Measurements from ENCODE around the gene MRPS23.

MRPS23 gene

GRCh38 chr17:57849874-57850754 lies at the start of gene MRPS23:
TSS of gene MRPS23 (minus strand) at chr17:57850044. CDS start at chr17:57850010, 34 bp downstream.
- DNase-seq: peak; percentile 95

DNA sequence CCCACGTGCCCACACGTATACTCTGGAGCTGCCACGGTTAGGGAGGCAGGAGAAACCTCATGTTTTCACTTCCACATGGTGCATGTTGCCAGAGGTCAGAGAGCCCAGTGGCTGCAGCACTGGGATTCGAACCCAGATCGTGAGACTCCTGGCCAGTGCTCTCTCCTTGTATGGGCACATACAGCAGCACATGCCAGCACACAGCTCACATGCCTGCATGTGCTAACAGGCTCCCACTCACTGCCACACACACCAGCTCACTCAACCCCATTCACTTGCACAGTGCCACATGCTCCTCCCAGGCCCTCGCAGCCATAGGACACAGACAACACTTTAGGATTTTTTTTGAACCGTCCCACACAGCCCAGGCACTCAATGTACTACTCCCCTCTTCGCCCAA lies 49.5 kb upstream of the MRPS23 start:
- DNase-seq: no peak

DNA sequence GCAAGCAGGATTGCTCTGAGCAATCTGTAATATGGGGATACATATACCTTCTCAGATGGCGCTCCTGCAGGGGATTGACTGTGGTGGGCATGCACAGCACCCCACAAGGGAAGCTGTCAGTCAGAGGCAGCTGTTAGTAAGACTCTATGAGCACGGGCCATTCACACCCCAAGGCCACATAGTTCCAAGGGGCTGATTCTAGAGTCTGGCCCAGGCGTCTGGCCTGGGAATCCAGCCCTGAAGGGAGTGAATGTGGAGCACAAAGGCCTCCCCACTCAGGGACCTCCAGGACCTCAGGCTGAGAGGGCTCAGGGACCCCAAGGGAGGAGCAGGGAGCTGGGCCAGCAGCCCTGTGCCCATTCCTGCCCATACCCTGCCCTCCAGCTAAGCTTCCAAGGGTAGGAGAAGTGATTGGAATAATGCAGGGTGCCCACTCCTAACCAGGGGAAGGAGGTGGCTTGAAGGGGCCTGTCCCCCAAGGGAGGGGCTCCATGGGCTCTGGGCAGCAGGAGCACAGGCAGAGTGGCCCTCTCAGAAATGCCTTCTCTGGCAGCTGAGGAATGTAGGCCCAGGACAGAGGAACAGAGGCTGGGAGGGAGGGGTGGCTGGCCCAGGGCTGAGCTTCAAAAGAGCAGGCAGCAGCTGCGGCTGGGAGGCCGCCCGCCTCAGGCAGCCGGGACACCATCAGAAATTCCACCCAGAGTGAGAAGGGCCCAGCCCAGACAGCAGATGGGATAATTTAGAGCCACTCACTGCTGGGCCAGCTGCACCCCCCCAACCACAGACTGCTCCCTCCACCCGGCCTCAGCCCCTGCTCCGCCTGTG lies 48.9 kb upstream of the MRPS23 start:
- no peak for DNase-seq

DNA sequence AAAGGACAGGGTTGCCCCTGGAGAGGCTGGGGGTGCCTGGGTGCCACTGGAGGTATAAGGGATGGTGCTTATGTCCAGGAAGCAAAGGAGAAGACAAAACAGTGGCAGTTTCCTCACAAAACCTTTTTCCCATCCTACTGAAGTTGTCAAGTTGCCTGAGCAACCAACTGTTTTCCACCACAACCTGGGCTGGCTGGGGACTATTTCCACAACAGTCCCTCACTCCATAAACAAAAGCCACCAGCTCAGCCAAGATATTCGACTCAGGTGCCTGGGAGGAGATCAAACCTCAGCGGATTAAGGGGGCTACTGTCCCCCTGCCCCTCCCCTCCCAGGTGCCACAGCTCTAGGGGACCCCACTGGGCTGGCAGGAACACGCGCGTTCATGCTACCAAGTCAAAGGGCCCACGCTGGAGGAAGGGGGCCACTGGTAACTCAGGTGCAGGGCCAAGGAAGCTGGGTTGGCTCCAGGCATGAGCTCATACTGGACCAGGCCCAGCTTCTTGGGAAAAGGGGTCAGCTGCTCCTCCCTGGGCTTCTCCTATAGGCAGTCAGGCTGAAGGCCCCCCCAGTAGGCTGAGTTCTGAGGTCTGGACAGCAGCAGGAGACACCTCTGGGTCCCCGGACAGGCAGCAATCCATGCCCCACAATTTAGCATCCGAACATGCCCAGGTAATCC lies 45.7 kb upstream of the MRPS23 start:
- DNase-seq: no peak

GRCh38 chr17:57894848-57895247 lies 45.0 kb upstream of the MRPS23 start:
- no peak for DNase-seq

DNA sequence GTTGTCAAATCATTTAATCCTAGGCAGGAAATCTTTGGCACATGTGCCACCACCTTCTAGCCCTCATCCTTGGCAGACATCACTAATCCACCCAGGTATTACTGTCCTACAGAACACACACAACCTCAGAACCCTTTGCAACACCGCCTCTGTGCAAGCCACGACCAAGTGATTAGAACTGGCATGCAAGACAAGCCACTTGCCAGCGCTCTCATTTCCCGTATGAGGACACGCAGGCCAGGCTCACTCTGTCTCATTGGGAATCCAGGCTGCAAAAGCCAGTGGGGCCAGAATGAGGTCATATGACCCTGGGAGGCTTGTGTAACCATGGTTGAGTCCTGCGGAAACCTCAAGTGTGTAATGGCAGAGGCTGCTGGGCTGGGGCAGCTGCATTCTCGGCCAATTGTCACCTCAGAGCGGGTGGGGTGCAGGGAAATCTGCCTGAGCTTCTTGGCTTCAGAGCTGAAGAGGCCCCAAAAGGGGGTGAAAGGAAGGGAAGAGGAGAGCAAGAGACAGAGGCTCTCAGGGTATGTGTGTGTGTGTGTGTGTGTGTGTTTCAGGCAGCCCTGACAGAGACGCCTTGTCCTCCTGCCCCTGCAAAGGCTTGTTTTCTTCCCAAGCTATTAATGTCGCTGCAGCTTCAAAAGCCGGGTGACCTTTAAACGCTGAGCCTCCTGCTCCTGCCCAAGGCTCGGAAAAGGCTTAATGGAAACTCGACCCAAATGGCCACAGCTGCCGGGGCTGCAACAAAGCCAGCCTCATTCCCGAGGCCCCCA lies 43.2 kb upstream of the MRPS23 start:
- no peak for DNase-seq

- DNase-seq: peak; percentile 22
Measured at GRCh38 chr17:57892146-57892819, 42.4 kb upstream of the MRPS23 start.

GRCh38 chr17:57890857-57891232 lies 41.0 kb upstream of the MRPS23 start:
- no peak for DNase-seq

GRCh38 chr17:57889892-57890856 lies 40.3 kb upstream of the MRPS23 start:
- DNase-seq: no peak

GRCh38 chr17:57889252-57889651 lies 39.4 kb upstream of the MRPS23 start:
- no peak for DNase-seq

DNA sequence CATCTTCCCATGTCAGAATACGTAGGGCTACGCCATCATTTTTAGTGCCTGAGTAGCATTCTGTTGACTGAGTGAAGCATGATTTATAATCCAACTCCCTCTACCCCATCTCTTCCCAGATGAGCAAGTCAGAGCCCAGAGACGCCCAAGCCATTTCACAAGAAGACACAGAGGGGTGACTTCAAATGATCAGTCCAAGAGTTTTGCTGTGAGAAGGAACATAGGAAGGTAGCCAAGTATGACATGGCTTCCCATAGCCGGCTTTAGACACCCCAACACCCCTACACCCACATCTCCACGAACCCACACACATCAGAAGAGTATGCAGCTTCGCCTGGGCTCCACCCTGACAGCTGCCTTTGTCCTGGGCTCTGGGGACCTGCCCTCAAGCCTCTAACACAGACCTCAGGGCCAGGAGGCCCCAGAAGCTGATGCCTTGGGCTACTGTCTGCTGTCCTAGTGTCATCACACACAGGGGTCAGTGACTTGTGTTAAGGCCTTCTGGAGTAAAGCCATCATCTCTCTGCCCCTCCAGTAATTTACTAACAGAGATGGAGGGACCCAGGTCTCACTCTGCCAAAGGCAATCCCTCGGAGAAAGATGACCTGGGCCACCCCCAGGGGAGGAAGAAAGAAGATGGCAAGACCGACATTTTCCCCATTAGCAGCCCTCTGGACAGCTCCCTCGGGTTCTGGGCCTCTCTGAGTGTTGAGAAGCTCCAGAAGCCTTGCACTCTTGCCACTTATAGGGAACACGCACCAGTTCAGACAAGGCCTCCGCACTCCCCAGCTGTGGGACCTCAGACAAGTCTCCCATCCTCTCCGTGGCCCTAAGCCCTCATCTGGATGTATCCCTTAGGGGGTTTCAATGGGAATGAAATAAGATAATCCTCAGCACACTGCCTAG lies 38.7 kb upstream of the MRPS23 start:
- no peak for DNase-seq

DNA sequence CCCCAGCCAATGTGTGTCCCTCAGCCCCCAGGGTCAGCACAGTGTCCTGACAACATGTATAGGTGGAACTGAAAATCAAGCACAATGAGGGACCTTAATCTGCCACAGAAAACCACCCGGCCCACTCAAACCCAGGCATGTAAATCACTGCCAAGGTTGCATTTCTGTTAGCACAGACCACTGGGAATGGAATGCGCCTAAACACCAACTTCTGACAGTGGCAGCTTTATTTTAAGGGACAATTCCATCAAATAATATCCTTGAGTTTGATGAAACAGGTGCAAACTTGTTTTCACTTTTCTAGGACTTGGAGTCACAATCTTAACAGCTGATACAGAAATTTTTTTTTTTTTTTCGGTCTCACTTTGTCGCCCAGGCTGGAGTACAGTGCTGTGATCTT lies 37.3 kb upstream of the MRPS23 start:
- DNase-seq: no peak

GRCh38 chr17:57886020-57886419 lies 36.2 kb upstream of the MRPS23 start:
- DNase-seq: no peak

DNA sequence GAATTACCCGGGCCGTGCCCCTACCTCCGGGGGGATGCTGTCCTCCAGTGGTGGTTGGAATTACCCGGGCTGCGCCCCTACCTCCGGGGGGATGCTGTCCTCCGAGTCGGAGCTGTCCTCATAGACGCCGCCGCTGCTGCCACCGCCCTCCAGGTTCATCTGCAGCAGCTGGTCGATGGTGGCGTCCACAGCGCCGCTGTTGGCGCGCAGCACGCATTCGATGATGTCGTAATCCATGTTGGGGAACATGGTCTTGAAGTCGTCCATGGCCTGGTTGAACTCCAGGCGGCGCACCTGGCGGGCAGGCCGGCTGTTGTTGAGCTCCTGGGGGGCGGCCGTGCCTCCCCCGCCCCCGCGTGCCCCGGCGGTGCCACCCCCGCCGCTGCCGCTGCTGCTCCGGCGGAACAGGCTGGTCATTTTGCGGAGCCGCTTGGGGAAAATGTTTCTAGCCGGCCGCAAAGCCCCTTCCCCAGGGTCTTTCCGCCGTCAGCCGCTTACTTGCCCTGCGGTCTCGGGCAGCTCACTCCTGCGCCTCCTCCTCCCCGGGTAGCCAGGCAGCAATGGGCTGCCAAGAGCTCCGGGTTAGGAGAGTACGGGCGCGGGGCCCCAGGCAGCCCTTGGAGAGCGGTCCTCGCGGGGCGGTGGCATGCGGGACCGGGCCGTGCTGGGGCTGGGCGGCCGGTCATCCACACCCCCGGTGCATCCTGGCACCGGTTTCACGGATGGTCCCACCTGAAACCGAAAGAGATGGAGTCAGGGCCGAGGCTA lies 35.5 kb upstream of the MRPS23 start:
- no peak for DNase-seq

- no peak for DNase-seq
Measured at GRCh38 chr17:57881783-57882351, 32.0 kb upstream of the MRPS23 start.

- no peak for DNase-seq
Measured at GRCh38 chr17:57881143-57881542, 31.3 kb upstream of the MRPS23 start.

GRCh38 chr17:57880086-57880456 lies 30.2 kb upstream of the MRPS23 start:
- no peak for DNase-seq

DNA sequence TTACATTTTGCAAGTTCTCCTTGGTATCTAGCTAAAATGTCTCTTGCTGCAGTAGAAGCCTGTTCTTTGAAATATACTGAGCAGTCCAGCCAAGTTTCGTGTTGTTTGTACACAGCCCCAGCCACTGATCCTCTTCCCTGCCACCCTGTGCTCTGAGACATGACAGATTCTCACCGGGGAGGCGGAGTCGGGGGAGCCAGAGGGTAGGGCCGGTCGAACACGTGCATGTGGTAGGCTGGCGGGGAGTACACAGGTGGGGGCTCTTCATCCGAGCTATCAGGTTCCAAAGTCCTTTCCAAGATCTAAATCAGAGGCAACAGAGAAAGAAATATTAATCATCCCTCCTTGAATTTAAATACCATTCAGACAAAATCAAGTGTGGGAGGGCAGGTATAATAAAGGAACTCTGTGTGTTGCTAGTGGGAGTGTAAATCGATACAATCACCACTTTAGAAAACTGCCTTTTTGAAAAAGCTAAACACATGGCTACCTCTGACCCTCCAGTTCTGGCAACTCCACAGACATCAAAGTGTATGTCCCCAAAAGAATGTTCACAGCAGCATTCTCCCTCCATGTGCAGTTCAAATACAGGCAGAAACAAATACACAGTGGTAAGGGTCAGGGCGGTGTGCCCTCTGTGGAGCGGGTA lies 29.7 kb upstream of the MRPS23 start:
- DNase-seq: no peak

Measured in NCI-H1048 (cell line).